DND-41 (cell line): ENCODE data around the gene NUBPL.

Source experiments
- CTCF ChIP-seq: IDR thresholded peaks from 2 replicates; pipeline ENCODE4 v1.5.1; 2012; ENCODE audit warnings: borderline replicate concordance, low read length, moderate library complexity, mild to moderate bottlenecking; ENCODE audit not compliant: poor library complexity, severe bottlenecking; ENCODE audit errors: extremely low read depth
- EZH2 ChIP-seq: IDR thresholded peaks from 3 replicates; pipeline ENCODE4 v1.6.1; 2012; ENCODE audit warnings: borderline replicate concordance, low read depth, mild to moderate bottlenecking, moderate library complexity, low read length, inconsistent platforms; ENCODE audit not compliant: severe bottlenecking

- TF ChIP-seq CTCF (no peak), EZH2 (no peak)
Observed at GRCh38 chr14:31758941-31759340, 197.7 kb downstream of the NUBPL start.
